GM04503 (cell line): ENCODE results near the gene ADAM12.

ENCODE experiments used
- DNase-seq: peaks from one replicate; pipeline ENCODE4 v3.0.0-alpha.2; 2012; ENCODE audit warnings: low read depth

ADAM12 gene

GRCh38 chr10:126081841-126082466 lies 306.3 kb downstream of the ADAM12 start:
- DNase-seq, result no peak

DNA sequence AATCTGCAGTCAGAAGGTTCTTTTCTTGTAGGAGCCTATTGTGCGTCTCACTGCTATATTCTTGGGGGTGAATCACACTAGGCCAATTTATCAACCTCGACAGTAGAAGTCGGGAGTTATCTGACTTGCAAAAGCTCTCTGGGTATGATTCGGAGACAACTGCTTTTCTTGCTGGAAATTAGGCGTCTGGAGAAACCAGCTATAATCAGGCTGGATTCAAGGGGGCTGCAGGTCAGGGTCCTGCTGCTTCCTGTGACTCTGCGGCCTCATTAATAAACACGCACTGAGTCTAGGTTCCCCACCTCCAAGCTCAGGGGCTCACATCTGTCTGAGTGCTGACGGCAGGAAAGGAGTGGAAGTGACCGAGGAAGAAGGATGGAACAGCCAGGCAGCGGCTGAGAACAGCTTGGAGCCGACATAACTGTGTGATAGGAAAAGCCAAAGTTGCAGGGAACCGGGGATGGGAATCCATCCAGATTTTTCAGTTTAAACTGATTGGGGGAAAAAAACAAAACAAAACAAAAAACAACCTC lies 307.3 kb downstream of the ADAM12 start:
- DNase-seq, result no peak

GRCh38 chr10:126080291-126080825 lies 307.9 kb downstream of the ADAM12 start:
- DNase-seq, result no peak

DNA sequence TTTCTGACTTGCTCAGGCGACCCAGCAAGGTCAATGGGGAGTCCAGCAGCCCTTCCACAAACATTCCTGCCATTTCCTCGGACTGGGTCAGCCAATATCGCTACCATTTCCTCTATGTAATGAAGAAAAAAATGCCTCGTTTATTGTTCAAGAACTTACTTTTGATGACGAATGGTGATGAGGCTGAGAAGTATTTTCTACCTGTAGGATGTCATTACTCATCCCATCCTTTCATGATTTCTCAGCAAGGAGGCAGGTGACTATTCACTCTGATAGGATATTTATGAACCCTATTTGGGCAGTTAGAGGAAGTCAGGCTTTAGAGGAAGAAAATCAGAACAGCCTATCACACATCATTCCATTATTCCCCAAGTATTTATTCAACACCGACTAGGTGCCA lies 313.3 kb downstream of the ADAM12 start:
- DNase-seq, result no peak

DNA sequence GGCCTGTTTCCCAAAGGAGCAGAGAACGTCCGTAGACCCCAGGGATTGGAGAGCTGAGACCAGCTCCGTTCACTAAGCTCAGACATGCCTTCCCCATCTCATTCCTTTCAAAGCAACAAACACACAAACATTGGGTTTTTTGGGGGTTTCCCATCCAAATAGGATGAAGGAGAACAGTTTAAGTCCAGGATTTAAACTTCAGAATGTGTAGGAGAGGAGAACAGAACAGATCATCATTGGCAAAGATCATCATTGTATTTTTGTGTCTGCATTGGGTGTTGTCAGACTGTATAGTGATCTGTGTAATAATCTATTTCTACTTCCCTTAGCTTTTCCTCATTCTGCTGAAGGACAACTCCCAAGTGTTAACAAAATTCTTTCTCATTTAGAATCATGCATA lies 314.0 kb downstream of the ADAM12 start:
- DNase-seq, result no peak

GRCh38 chr10:126073606-126074005 lies 314.7 kb downstream of the ADAM12 start:
- no peak for DNase-seq

DNA sequence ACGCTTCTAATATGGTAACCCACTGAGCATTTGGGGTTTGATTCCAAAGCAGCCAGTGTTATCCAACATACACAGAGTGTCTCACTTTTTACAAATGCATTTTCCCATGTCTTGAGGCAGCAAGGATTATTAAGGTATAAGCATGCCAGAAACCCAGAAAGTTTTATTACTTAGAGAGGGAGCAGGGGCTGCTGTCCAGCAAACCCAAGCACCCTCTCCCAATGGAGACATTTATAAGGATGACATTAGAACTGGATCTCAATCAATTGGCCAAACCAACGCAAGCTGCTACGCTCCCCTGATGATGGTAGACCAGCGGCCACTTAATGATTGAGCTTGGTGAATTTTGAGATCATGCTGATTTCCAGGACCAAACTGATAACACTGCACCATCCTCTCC lies 315.7 kb downstream of the ADAM12 start:
- DNase-seq, result no peak

DNA sequence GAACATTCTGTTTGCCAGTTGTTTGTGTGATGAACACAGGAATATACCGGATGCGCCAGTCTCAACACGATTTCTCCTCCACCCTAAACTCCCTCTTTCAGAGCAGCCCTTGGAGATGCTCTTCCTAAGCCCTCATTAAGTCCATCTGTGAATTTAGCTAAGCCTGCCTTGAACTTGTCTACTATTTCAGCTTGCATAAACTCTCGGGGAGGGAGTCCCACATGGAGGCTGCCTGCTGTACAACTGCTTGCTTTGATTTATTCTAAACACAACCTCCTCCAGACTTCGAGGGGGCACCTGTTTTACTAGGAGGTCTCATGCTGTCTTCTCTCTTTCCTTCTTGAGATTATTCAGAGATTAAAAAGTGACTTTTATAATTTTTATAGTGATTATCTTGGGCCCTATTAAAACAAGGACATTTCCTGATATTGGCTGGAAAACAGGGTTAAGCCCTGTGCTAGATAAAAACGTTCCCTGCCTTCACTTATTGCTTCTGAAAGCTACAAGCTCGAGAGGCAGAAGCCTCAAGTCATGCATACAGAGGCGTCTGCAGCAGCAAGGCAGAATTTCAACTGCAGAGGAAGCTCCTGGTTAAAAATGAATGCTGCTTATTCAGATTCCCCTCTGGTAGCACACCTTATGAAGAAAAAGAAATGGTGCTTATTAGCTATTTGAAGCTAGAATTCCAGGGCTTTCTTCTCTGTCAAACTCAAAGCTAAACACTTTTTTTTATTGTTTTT lies 317.6 kb downstream of the ADAM12 start:
- DNase-seq, result no peak

DNA sequence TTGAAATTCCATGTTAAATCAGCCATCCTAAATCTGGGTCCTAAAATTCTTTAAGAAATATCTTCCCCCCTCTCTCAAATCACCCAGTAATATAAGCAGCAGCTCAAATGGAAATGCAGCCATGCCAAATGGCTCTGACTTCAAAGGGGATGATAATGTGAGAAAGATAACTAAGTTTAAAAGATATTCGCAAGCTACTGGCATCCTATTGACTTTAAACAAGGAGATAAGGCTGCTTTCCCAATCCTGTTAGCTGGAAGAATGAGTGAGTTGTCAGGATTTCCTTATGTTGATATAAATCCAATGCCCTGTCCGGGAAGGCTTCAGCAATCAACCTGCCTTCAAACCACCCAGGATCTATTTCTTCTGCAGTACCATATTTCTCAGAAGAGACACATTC lies 320.0 kb downstream of the ADAM12 start:
- no peak for DNase-seq

- DNase-seq, result no peak
These were observed 321.8 kb downstream of the ADAM12 start for GRCh38 chr10:126066456-126066855.

- DNase-seq, result no peak
These were observed 322.4 kb downstream of the ADAM12 start for GRCh38 chr10:126065751-126066377.

- no peak for DNase-seq
These were observed 323.8 kb downstream of the ADAM12 start for GRCh38 chr10:126064512-126064911.

GRCh38 chr10:126063353-126063791 lies 324.9 kb downstream of the ADAM12 start:
- peak; percentile 56 for DNase-seq

DNA sequence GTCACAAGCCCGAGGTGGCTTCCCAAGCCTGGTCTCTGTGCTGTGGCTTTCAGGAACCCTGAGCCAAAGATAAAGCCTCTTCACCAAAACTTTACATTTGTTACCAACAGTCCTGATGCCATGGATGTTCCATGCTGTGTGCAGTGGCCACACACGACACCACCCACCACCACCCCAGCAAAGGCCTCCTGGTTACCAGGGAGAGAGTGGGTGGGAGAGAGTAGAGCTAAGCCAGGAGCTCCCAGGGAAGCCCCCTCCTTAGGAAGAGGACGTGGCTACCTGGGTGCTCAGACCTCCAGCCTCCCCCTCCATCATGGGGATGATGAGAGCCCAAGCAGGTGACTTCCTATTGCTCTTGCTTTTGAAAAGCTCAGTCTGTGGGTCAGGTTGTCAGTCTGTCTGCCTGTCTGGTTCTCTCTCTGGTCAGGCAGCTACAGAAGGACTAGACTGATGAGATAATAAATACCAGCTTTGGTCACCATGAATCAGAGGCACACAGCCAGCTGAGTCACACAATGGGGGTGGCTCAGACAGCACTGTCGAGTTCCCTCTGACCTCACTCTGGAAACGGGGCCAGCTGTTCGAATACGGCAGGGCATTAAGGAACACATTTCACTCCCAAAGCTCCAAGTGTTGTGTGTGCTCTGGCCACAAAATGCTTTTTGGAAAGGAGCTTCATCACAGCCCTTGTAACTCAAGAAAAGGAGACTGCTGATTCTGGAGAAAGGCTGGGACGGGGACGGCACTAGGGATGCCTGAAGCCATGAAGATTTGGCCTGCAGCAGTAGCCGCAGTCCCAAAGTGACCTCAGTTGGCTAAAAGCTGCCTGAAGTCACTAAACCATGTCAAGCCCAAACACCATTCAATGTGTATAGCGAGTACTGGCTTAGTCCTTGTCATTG lies 325.9 kb downstream of the ADAM12 start:
- peak; percentile 92 for DNase-seq

- DNase-seq, result no peak
These were observed 326.8 kb downstream of the ADAM12 start for GRCh38 chr10:126061526-126061925.

- DNase-seq, result peak; percentile 68
These were observed 327.9 kb downstream of the ADAM12 start for GRCh38 chr10:126060261-126060931.

DNA sequence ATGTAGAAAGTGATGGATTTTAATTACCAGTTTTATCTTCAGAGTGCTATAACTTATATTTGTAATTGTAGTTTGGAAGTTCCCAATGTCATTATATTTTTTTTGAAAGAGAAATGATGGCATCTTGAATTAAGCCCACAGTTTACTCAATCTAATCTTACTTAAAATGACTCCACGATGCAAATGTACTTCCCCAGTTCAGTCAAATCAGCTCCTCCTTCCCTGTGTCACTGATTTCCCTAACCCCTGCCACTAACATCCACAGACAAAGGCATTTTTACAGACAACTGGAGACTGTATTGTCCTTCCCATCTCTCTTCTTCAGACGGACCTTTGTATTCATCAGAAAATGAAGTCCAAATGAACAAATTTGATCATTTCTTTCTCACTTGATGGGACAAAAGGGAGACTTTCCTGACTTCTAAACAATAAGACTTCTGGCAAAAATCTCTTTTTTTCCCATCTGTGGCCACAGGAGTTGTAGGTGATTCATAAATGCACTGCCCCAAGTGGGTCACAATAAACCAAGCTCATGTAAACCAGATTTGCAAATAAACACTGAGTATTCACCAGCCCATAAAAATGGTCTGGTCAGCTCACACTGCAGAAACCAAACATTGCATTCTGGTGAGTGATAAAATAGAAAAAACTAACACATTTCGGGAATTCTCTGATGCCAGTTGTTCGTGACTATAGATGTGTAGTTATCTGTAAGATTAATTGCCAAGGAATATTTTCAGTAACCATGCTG lies 329.0 kb downstream of the ADAM12 start:
- no peak for DNase-seq

DNA sequence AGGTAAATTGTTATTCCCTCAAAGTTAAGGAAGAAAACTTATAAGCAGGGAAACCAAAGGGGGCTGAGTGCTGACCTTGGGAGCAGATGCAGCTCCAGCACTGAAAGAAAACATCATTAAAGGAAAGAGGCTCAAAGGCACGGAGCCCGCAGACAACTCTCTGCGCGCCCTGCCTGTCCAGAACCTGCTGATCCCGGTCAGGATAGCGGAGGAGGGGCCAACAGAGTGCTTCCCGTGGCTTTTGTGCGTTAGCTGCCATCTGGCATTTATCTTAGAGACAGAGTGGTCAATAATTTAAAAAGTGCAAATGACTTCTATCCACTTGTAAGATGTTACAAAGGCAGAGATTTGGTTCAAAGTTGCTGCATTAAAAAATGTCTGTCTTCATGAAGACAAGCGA lies 329.8 kb downstream of the ADAM12 start:
- no peak for DNase-seq

- no peak for DNase-seq
These were observed 330.2 kb downstream of the ADAM12 start for GRCh38 chr10:126058104-126058503.

GRCh38 chr10:126057494-126057893 lies 330.8 kb downstream of the ADAM12 start:
- DNase-seq, result no peak
